DMS53 treated with DMSO at 0.1 percent for 48 hours (cell line): ENCODE data around the gene TIMM17A.
A peak's percentile ranks its signal among the peaks of the same experiment; 100 is the strongest.
"Not testable (repeated sequence)": the region's sequence is repeated elsewhere in the genome, so short reads cannot be mapped to it uniquely, and the experiment has no call there.

ENCODE experiments used
- DNase-seq: peaks from one replicate; lab custom pipeline; 2025; ENCODE audit not compliant: unreplicated experiment; lab: John Stamatoyannopoulos, UW

TIMM17A gene

DNA sequence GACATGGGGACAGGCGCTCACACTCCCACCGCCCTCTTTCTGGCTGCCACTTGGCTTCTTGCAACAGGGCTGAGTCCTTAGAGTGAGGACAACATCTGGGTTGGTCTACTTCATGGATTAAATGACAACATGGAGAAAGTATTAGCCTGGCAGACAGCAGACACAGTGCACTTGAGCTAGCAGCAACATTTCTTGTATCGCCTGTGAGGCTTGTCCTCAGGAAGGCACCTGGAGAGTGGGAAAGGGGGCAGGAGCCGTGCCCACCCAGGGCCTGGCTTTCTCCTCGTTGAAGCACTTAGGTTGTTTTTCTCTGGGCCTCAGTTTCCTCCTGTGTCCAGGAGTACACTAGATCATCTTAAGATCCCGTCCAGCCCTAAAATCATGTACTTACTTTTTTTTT is 58.8 kb downstream of the TIMM17A start:
- no peak for DNase-seq

DNA sequence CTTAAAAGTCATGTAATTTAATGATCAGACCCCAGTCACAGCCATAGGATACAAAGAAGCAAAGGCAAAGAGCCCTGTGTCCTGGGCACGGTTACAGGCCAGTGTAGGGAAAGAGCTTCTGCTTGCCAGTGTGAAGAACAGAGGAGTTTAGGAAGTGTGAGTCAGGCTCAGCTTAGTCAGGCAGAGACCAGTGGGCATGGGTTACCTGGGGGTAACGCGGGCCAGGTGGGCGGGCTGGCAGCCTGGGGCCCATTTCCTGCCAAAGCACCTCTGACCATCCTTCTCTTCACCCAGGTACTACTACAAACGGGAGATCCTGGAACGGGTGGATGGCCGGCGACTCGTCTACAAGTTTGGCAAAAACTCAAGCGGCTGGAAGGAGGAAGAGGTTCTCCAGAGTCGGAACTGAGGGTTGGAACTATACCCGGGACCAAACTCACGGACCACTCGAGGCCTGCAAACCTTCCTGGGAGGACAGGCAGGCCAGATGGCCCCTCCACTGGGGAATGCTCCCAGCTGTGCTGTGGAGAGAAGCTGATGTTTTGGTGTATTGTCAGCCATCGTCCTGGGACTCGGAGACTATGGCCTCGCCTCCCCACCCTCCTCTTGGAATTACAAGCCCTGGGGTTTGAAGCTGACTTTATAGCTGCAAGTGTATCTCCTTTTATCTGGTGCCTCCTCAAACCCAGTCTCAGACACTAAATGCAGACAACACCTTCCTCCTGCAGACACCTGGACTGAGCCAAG is 59.8 kb downstream of the TIMM17A start:
- no peak for DNase-seq

DNA sequence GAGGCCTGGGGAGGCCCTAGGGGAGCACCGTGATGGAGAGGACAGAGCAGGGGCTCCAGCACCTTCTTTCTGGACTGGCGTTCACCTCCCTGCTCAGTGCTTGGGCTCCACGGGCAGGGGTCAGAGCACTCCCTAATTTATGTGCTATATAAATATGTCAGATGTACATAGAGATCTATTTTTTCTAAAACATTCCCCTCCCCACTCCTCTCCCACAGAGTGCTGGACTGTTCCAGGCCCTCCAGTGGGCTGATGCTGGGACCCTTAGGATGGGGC is 60.3 kb downstream of the TIMM17A start:
- no peak for DNase-seq

DNA sequence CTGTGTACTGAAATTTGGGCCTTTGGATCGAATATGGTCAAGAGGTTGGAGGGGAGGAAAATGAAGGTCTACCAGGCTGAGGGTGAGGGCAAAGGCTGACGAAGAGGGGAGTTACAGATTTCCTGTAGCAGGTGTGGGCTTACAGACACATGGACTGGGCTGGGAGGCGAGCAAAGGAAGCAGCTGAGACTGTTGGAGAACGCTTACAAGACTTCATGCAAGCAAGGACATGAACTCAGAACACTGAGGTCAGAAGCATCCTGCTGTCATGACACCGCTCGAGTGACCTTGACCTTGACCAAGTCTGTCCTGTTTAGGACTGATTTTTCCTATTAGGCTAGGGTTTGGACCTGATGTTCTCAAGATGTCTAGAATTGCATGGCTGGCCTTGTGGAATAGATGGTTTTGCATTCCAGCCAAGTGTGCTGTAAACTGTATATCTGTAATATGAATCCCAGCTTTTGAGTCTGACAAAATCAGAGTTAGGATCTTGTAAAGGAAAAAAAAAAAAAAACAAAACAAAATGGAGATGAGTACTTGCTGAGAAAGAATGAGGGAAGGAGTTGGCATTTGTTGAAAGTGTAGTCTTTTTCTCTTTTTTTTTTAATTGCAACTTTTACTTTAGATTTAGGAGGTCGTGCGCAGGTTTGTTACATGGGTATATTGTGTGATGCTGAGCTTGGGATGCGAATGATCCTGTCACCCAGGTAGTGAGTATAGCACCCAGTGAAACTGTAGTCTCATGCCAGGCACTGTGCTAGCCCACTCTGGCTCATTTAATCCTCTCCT is 60.9 kb downstream of the TIMM17A start:
- DNase-seq, result no peak

DNA sequence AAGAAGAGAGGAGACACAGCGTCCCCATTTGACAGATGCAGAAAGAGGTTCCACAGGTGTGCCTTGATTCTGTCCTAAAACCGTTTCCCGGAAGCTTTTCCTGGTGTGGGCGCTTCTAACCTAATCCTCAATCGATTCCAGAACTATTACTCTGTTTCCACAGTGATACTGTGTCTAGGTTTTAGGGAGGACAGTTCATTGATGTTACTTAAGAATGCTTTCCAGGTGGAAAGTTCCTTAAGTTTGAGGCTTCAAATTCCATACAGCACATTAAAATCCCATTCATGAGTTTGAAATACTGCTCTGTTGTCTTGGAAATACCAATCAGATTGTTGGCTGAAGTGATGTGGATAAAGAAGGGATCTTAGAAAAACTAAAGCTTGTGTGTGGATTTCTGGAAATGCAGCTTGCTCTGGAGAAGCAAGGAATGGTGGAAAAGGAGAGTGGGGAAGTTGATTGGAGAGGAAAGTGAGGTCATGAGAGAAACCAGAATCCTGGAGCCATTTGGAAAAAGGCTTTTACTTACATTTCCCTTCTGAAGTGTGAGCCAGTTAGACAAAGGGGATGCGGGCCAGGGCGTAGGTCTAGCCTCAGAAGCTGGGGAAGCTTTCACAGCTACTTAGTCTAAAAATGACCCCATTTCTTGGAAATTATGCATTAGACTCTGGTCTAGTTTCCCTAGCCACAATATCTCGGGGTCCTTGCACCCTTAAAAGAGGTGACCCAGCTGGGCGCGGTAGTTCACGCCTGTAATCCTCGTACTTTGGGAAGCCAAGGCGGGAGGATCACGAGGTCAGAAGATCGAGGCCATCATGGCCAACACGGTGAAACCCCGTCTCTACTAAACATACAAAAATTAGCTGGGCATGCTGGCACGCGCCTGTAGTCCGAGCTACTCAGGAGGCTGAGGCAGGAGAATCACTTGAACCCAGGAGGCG is 61.8 kb downstream of the TIMM17A start:
- DNase-seq, result no peak

DNA sequence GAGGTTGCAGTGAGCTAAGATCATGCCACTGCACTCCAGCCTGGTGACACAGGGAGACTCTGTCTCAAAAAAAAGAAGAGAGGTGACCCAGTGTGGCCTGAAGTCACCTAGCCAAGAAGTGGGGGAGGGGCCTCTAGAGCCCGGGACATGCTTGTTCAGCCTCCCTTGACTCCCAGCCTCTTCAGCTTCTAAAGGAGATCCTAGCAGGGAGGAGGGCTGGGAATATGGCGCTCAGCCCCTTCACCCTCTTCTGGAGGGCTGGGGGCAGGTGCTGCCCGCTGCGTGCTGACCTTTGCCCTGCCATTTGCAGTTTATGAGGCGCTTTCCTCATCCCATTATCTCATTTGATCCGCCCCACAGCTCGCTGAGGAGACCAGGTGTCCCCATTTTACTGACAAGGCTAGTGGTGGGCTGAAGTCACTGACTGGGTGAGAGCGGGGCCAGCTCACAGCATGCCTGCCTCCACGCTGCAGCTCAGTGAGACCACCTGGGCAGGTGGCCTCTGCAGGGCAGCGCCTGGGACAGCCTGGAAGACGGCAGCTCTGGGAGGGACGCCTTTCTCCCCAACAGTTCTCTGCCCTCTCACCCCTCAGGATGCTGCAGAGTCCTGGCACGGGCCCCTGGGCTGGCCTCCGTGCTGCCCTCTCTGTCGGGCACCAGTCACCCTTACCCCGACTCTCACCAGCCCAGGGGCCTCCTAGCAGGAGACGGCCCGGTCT is 62.6 kb downstream of the TIMM17A start:
- DNase-seq, result peak; percentile 98

DNA sequence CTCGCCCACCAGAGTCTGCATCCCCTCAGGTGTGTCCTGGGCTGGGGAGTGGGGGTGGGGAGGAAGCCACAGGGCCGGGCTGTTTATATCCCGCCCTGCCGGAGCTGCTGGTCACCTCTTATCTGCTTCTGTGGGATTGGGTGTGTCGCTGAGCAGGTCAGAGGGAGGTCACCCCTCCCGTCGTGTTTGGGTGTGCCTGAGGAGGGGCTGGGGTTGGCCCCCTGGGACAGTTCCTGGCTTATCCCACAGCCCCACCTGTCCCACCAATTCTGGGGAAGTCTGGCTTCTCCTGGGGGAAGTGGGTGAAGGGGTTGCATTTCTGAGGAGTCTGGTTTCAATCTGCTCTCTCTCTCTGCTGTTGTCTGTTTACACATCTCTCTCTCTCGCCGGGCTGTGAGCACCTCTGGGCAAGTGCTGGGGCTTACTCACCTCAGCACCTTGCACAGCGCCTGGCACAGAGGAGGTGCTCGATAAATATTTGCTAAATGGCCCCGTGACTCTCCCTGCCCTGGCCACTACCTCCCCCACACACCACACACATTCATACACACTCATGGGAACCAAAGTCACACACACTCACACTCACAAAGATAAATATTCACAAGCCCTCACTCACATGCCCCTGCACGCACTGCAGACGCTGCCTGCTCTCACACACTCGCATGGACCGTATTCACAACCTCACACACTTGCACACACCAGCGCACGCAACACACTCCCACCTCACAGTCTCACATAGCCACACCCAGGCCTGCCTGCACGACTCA is 63.3 kb downstream of the TIMM17A start:
- peak; percentile 99 for DNase-seq

DNA sequence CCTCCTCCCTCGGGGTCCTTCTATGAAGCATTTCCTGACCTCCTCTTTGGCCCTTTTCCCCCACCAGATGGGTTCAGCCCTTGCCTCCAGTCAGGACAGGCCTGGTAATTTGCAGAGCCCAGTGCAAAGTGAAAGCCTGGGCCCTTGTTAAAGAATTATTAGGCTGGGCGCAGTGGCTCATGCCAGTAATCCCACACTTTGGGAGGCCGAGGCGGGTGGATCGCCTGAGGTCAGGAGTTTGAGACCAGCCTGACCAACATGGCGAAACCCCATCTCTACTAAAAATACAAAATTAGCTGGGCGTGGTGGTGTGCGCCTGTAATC is 63.9 kb downstream of the TIMM17A start:
- not testable (repeated sequence) for DNase-seq
